Measurements from ENCODE around the gene SPTBN1. TPM values are rescaled to one million over a fixed set of nuclear protein-coding genes. Genes with fewer than 3 reads are reported as not detected.

The SPTBN1 gene
- total and polyA plus RNA-seq, 2 of the 13 experiments (the other 11 are each of a cell fraction or from before 2014, with no cell fraction given), result 123 to 299 TPM

- TF ChIP-seq, protein P1, sequence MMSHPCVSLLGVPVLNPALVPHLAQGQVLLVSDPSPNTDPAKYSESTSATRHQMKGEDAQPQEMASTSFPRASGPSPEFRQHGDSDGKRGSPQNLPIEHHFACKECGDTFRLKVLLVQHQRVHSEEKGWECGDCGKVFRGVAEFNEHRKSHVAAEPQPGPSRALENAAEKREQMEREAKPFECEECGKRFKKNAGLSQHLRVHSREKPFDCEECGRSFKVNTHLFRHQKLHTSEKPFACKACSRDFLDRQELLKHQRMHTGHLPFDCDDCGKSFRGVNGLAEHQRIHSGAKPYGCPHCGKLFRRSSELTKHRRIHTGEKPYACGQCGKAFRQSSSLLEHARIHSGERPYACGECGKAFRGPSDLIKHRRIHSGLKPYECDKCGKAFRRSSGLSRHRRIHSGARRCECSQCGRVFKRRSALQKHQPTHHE (CRISPR knock-in tag; IDR thresholded peaks at IDR 0.05; ENCODE audit: borderline replicate concordance), result no peak
- TF ChIP-seq NR2F1 (CRISPR knock-in tag; IDR thresholded peaks at IDR 0.05), result peak in 1 of 2 experiments; percentile 55; a peak in 1 of 4 replicates
- TF ChIP-seq ZSCAN21 (CRISPR knock-in tag; IDR thresholded peaks at IDR 0.05; ENCODE audit: borderline replicate concordance), result no peak
- no peak for TF ChIP-seq TEF (CRISPR knock-in tag; IDR thresholded peaks at IDR 0.05)
- TF ChIP-seq ZNF773 (CRISPR knock-in tag; IDR thresholded peaks at IDR 0.05; ENCODE audit: borderline replicate concordance), result no peak
- TF ChIP-seq EED (CRISPR knock-in tag; IDR thresholded peaks at IDR 0.05), result no peak
- TF ChIP-seq YEATS4 (CRISPR knock-in tag; IDR thresholded peaks at IDR 0.05; ENCODE audit: borderline replicate concordance), result peak; percentile 40; the same call in 1 of the 2 replicates
- no peak for TF ChIP-seq ZBTB1 (CRISPR knock-in tag; IDR thresholded peaks at IDR 0.05; ENCODE audit: borderline replicate concordance)
- TF ChIP-seq TCF7L2 (IDR thresholded peaks at IDR 0.05; ENCODE audit: low read depth, low read length), result no peak
- TF ChIP-seq, protein P2, sequence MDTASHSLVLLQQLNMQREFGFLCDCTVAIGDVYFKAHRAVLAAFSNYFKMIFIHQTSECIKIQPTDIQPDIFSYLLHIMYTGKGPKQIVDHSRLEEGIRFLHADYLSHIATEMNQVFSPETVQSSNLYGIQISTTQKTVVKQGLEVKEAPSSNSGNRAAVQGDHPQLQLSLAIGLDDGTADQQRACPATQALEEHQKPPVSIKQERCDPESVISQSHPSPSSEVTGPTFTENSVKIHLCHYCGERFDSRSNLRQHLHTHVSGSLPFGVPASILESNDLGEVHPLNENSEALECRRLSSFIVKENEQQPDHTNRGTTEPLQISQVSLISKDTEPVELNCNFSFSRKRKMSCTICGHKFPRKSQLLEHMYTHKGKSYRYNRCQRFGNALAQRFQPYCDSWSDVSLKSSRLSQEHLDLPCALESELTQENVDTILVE (CRISPR knock-in tag; IDR thresholded peaks at IDR 0.05), result peak; percentile 49; the same call in 1 of the 2 replicates
- TF ChIP-seq FOXM1 (CRISPR knock-in tag; IDR thresholded peaks at IDR 0.05), result no peak
- TF ChIP-seq CENPBD1 (CRISPR knock-in tag; IDR thresholded peaks at IDR 0.05; ENCODE audit: borderline replicate concordance, low read depth), result no peak
- TF ChIP-seq HMG20B (CRISPR knock-in tag; conservative IDR thresholded peaks at IDR 0.05), result no peak
- peak; percentile 61; the same call in 1 of the 2 replicates for TF ChIP-seq ARID4A (CRISPR knock-in tag; IDR thresholded peaks at IDR 0.05; ENCODE audit: borderline replicate concordance)
- TF ChIP-seq, protein P3, sequence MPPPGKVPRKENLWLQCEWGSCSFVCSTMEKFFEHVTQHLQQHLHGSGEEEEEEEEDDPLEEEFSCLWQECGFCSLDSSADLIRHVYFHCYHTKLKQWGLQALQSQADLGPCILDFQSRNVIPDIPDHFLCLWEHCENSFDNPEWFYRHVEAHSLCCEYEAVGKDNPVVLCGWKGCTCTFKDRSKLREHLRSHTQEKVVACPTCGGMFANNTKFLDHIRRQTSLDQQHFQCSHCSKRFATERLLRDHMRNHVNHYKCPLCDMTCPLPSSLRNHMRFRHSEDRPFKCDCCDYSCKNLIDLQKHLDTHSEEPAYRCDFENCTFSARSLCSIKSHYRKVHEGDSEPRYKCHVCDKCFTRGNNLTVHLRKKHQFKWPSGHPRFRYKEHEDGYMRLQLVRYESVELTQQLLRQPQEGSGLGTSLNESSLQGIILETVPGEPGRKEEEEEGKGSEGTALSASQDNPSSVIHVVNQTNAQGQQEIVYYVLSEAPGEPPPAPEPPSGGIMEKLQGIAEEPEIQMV (CRISPR knock-in tag; IDR thresholded peaks at IDR 0.05; ENCODE audit: low read depth), result no peak
- no peak for TF ChIP-seq HNRNPH1 (optimal IDR thresholded peaks at IDR 0.05; ENCODE audit: low read depth, low read length)
- no peak for TF ChIP-seq LBX2 (CRISPR knock-in tag; IDR thresholded peaks at IDR 0.05; ENCODE audit: borderline replicate concordance)
Observed at GRCh38 chr2:54629914-54630857, 174.1 kb downstream of the SPTBN1 start (continued).
